Stimulated activated CD8-positive, alpha-beta memory T cell treated with anti-CD3 and anti-CD28 coated beads, Interleukin-15, amount 100 ng/mL, for 24 hours (primary cell): ENCODE data around the gene ENO3.
A peak's percentile ranks its signal among the peaks of the same experiment; 100 is the strongest.

Experiments used
- DNase-seq: peaks from one replicate; pipeline ENCODE4 v3.0.0-alpha.2; 2020; ENCODE audit warnings: low read depth

The ENO3 gene

GRCh38 chr17:4937553-4937952 is 13.4 kb upstream of the ENO3 start:
- DNase-seq: no peak

DNA sequence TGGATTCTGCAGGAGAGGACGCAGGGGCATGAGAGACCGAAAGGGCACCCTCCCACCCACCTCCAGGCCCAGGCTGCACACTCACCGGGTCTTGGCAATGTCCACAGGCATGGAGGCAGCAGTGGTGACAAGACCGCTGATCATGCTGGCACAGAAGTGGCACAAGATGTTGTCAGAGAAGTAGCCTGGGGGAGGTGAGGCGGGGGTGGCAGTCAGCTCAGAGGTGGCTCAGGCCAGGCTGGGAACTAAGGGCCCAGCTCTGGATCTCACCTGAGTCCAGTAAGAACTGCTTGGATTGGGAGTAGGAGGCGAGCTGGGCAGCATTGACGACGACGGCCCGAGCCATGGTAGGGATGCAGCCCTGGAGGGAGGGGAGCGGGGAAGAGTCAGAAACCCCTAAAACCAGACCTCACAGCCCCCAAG is 12.8 kb upstream of the ENO3 start:
- no peak for DNase-seq

DNA sequence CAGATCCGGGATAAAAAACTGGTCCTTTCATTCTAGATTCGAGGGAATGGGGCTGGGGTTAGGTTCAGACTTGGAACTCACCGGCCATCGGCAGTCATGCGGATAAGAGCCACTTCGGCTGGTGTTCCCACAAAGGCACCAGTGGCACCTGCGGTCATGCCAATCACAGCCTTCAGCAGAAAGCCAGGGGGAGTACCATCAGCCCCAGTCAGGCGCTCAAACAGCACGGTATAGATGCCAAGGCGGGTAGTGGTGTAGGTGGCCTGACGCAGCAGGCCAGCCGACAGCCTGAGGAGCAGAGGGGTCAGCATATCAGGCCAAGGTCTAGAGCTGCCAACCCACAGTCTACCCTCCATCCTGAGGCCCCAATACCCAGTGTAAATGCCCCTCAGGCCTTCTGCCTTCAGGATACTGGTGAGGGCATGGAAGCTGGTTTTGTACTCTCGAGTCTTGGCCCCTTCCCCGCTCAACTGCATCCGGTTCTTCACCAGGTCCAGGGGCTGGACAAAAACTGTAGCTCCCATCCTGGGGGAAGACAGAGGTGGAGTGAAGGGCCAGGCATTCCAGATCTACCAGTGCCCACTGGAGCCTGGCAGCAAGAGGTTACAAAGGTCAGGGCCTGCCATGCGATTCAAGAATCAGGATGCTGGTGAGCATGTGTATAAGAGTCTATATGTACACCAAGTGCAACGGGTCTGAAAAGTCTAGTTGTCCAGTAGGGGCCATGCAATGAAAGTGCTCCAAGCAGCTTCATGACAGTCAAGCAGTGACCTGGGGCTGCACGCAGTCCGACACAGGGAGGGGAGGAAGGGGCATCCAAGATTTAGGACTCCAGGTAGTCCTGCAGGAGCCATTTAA is 12.0 kb upstream of the ENO3 start:
- DNase-seq: no peak

DNA sequence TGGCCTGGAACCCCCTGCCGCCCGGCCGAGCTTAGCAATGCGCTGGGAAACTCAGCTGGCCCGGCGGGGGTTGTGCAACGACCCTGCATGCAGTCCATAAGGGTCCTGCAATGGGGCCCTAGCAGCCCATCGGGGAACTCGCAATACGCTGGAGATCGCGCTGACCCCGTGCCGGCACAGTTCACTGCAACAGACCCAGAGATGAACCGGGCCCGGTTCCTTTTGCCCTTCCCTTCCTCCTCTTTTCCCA is 11.4 kb upstream of the ENO3 start:
- DNase-seq: no peak

DNA sequence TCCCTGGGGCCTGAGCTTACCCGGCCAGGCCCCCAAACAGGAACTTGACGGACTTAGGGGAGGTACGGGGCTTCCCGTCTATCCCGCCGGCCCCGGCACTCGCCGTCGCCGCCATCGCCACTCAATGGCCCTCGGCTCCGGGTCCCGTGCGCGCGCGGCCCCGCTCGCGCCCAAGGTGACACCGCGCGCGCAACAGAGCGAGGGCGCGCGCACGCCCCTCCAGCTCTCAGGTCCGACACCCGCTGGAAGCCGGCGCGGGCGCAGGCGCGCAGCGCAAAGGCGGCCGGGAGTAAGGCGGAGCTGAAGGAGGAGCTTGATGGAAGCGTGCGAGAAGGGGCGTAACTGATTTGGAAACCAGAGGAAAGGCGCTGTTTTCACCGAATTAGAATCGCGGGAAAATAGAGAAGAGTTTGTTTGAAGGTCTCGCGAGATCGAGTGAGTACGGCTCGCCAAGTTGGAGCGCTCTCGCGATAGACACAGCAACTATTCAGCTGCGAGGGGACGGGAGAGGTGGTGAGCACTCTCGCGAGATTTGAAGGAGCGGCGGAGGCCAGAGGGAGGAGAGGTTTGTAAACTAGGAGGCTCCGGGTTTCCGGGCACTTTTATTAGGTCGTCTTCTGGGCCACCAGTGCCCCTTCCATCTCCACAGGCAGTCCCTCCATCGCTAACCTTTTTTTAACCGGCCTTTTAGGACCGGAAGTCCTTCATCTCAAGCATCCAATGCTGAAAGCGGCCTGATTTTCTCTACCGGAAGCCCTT is 10.9 kb upstream of the ENO3 start, which contains the start of the genes RNF167 and SLC25A11:
Gene RNF167 (plus strand): TSS at position 473 of the 759 bp plus-strand sequence. CDS start 642 bp downstream, outside the sequence.
Gene SLC25A11 (minus strand): TSS at position 251 of the 759 bp plus-strand sequence. CDS start 136 bp downstream, at position 115.
- peak; percentile 78 for DNase-seq

GRCh38 chr17:4940555-4941318 is 10.2 kb upstream of the ENO3 start:
- DNase-seq: no peak

DNA sequence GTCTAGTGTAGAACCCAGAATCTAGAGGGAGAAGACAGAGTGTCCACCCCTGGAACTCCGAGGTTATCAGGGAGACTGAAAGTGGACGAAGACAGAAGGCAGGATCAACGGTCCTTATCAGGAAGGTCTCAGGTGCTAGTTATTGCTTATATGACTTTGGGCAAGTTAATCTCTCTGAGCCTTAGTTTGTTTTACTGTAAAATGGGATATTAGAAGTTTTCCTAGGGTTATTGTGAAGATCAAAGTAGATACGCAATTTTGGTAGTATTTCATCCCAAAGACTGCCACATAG is 9.7 kb upstream of the ENO3 start:
- no peak for DNase-seq

DNA sequence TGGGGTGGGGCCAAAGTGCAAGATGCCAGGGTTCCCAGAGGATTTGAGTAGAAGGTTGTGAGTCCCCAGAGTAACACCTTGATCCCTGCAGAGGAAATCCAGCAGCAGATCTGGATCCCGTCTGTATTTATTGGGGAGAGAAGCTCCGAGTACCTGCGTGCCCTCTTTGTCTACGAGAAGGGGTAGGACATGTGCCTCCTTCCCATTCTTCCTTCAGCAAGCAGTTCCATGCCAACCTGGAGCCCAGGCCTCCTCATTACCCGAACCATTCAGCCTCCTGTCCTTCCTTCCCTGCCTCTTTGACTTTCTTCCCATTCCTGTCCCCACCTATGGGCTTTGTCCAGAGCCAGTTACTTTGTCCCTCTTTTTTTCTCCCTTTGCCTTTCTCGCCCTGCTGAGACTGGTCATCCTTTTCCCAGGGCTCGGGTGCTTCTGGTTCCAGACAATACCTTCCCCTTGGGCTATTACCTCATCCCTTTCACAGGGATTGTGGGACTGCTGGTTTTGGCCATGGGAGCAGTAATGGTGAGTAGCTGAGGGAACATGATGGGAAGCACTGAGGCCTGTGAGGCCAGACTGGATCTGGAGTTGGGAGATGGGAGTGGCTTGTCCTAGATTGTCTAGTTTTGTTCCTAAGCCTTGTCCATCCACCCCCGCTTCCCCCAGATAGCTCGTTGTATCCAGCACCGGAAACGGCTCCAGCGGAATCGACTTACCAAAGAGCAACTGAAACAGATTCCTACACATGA is 8.0 kb upstream of the ENO3 start:
- DNase-seq: no peak

GRCh38 chr17:4944163-4944553 is 6.8 kb upstream of the ENO3 start:
- no peak for DNase-seq

- no peak for DNase-seq
Observed at GRCh38 chr17:4944554-4945175, 6.3 kb upstream of the ENO3 start.

DNA sequence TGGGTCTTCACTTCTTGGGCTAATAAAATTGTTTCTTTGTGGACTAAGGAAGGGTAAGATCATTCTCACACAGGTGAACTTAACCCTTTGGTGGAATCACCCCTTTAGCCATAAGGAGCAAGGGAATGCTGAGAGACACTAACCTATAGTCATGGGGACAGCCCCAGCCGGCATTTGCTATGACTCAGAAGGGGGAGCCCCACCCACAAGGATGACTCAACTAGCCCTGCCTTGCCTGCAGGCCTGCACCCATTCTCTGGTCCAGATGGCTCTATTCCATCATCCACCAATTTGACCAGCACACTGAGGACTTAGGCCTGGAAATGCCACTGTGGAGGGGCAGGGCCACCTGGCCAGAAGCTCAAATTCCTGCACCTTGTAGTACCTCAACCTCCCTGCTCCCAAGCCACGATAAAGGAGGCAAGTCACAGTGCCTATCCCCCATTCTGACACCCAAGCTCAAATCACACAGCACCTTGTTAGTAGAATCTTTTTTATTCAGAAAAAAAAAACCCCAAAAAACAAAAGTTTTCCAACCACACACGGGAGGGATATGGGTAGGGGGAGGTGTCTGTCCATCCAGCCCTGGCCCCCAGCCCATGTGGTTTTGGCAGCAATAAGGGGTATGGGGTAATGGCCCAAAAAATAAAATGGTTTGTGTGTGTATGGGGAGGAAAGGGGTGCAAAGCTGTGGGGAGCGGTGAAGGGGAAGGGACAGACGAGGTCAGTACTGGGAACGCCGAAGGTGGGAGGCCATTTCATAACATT is 5.6 kb upstream of the ENO3 start:
- peak; percentile 51 for DNase-seq

- no peak for DNase-seq
Observed at GRCh38 chr17:4945944-4946280, 5.0 kb upstream of the ENO3 start.

DNA sequence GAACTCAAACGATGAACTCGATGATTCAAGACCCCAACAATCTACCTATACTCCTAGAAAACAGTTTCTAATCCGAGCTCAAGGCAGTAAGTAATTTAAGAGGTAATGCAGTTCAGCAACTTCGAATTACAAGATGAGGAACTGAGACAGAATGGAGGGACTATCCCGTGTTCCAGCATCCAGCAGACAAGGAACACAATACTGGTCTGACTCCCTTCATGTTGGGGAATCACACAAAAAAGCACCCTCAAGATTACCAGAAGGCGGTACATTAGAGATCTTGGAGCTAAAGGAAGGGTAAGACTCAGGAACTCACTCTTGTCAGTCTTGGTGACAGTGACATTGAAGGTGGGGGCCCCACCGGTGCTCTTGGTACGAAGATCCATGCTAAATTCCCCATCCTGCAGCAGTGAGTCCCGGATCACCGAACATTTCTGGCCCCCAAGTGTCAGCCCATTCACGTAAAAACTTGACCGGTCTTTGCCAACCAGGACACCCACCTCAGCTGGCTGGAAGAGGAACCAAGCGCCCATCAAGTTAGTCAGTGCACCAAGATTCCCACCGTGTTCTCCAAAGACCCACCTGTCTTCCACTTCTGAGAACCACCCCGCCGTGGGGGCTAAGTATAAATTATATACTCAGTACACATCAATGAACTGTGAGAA is 4.5 kb upstream of the ENO3 start:
- no peak for DNase-seq

GRCh38 chr17:4947010-4947410 is 3.9 kb upstream of the ENO3 start:
- DNase-seq: no peak

DNA sequence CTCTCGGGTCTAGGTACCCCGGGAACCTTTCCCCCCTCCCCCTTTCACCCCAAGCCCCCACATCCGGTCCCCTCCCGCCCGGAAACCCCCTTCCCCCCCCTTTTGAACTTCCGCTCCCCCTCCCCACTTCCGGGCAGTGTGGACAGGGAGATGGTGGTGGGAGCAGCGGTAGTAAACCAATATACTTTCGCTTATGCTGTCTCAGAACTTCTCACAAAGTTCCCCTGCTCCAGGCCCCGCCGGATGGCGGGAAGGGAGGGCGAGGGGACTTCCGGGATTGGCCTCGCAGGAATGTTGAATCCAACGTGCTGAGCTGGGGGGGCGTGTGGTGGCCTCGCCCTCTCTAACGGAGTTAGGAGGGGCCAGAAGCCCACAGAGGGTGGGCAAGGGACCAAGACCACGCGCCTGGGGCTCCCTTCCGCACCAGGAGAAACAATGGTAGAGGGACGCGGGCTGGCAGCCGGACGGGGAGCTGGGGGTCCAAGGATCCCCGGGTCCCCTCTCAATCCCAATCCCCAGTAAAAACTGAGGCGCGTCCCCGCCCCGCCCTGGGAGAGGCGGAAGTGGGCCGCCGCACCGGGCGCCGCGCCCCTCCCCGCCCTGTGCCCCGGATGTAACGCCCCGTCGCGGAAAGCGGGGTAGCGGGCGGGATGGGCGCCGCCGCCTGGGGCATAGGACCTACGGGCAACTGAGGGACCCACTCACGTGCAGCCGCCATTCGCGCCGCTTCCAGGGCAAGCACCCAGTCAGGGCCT is 3.3 kb upstream of the ENO3 start:
- peak; percentile 53 for DNase-seq

DNA sequence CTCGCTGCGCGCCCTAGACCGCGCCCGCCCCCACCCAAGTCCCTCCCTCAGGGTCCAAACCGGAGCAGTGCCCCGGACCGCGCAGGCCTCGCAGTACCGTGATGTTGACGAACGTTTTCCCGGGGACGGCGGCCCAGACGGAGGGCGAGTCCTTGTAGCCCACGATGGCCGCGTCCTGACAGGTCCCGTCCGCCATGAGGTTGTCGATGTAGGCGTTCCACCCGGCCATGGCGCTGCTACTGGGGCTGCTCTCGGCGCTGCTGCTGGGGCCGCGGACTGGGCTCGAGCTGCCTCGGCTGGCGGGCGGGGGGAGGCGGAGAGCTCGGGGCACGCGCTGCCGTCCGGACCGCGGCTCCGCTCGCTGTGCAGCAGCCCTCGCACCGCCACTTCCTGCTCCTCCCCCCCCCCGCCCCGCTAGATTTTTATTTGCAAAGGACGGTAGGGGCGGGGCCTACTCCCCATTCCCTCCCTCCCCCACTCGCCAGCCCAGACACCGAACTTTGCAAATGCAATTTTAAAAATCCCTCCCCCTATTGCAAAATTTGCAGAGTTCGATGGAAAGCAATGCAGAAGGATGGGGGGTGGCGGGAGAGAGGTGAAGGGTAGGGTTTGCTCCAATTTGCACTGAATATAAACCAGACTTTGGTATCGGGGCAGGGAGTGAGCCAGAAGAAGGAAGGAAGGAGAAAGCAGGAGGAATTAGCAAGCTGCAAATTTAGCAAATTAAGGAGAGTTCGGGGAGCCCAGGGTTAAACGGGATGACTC is 2.6 kb upstream of the ENO3 start, which contains the start of gene PFN1:
Gene PFN1 (minus strand): TSS at position 365 of the 765 bp plus-strand sequence. CDS start 136 bp downstream, at position 229.
- peak; percentile 65 for DNase-seq

- DNase-seq: peak; percentile 53
Observed at GRCh38 chr17:4948931-4949320, 2.0 kb upstream of the ENO3 start.

DNA sequence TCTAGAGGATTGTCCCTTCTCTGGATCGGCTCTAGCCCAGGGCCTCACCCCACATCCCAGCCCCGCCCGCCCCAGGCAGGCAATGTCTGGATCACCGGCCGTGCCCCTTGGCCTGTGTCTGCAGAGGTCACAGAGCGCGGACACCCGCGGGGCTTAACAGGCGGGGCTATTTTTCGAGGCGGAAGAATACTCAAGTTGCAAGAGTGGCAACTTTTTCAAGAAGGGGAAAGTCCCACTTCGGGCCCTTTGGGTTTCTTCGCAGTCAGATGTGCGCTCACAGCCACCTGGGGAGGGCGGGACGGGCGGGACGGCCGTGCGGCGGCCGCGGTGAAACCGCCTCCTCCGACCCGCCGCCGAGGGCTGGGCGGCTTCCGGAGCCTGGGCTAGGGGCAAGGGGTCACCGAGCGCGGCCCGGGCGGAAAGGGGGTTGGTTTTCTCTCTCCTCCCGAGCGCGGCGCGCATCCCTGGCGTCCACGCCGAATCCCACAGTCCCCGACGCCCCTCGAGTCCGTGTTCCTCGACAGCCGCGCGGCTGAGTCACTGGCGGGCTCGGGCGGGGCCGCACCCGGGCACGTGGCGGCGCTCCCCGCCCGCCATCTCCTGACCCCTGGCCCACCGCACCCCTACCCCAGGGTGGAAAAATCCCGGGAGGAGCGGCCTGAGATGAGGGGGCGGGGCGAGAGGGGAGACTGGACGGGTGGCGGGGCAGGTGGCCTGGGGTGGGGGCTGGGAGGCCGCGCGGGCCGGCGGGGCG is 1.4 kb upstream of the ENO3 start:
- peak; percentile 47 for DNase-seq
